ENCODE results near the gene NCR3LG1. TPM values are rescaled to one million over a fixed set of nuclear protein-coding genes. Genes with fewer than 3 reads are reported as not detected.

The NCR3LG1 gene
- total RNA-seq, 1 experiment from 2014 or later: 14.2 TPM

- no peak for DNase-seq (ENCODE audit: unreplicated experiment)
- no TSS peak for BruUV-seq (replicated peaks)
- ChIA-PET POLR2A (no interaction called here), CTCF (interaction anchor here (0.7 kb wide), 1 partner anchor 380 kb away, joined by 3 read pairs; no protein-coding TSS in a partner anchor)
- peaks cover 5% of the 10 kb centered on the region for H3K4me1 Mint-ChIP-seq (ENCODE audit: insufficient read depth, unreplicated experiment)
- peak overlapping the region; percentile 75 for H3K4me3 Mint-ChIP-seq (ENCODE audit: unreplicated experiment)
- no peak overlapping the region for H3K27ac Mint-ChIP-seq (ENCODE audit: low read depth, unreplicated experiment)
- intact Hi-C loops (cut with micrococcal nuclease): loop anchor here (5.0 kb wide), 2 partner anchors 74 to 274 kb away; partner anchors contain the start of genes NUCB2 and RPS13
- no peaks in the 10 kb centered on the region for H3K9me3 Mint-ChIP-seq (ENCODE audit: unreplicated experiment)
- H3K36me3 Mint-ChIP-seq (ENCODE audit: insufficient read depth, unreplicated experiment): peaks cover 4% of the 10 kb centered on the region
- no peak for TF ChIP-seq CTCF (IDR thresholded peaks at IDR 0.05; ENCODE audit: unreplicated experiment)
- H3K27me3 Mint-ChIP-seq (ENCODE audit: insufficient read depth, unreplicated experiment): no peaks in the 10 kb centered on the region
Observed at GRCh38 chr11:17351172-17351509, 459 bp upstream of the NCR3LG1 start.

- peak; percentile 76 for DNase-seq (ENCODE audit: unreplicated experiment)
- no peaks in the 10 kb centered on the region for H3K27me3 Mint-ChIP-seq (ENCODE audit: insufficient read depth, unreplicated experiment)
- H3K9me3 Mint-ChIP-seq (ENCODE audit: unreplicated experiment): no peaks in the 10 kb centered on the region
- TF ChIP-seq CTCF (IDR thresholded peaks at IDR 0.05; ENCODE audit: unreplicated experiment): no peak
- peaks cover 10% of the 10 kb centered on the region for H3K36me3 Mint-ChIP-seq (ENCODE audit: insufficient read depth, unreplicated experiment)
- intact Hi-C loops (cut with micrococcal nuclease): loop anchor here (1.0 to 5.0 kb wide), 3 partner anchors 76 to 276 kb away; partner anchors contain the start of genes NUCB2 and RPS13
- peak overlapping the region; percentile 21 for H3K27ac Mint-ChIP-seq (ENCODE audit: low read depth, unreplicated experiment)
- ChIA-PET POLR2A (interaction anchor here (0.5 to 4.1 kb wide), 17 partner anchors 12 to 615 kb away, joined by 3 to 32 read pairs (median 5); partner anchors contain the start of genes C11orf58, NUCB2, PIK3C2A and RPS13), CTCF (interaction anchor here (0.5 to 4.6 kb wide), 19 partner anchors 8 to 567 kb away, joined by 3 to 34 read pairs (median 5); no protein-coding TSS in a partner anchor)
- H3K4me1 Mint-ChIP-seq (ENCODE audit: insufficient read depth, unreplicated experiment): peaks cover 5% of the 10 kb centered on the region
- peak overlapping the region; percentile 75 for H3K4me3 Mint-ChIP-seq (ENCODE audit: unreplicated experiment)
- TSS peak; percentile 61 for BruUV-seq (replicated peaks)
Observed at GRCh38 chr11:17352950-17353820, 1.6 kb downstream of the NCR3LG1 start.

GRCh38 chr11:17353821-17354600 is 2.4 kb downstream of the NCR3LG1 start:
- POLR2A ChIA-PET: interaction anchor here (0.7 to 4.1 kb wide), 19 partner anchors 12 to 616 kb away, joined by 3 to 32 read pairs (median 5); partner anchors contain the start of genes C11orf58, KCNJ11, NUCB2 and PIK3C2A
- peaks cover 16% of the 10 kb centered on the region for H3K36me3 Mint-ChIP-seq (ENCODE audit: insufficient read depth, unreplicated experiment)

More at GRCh38 chr11:17353821-17354600, 2.4 kb downstream of the NCR3LG1 start:
- H3K4me1 Mint-ChIP-seq (ENCODE audit: insufficient read depth, unreplicated experiment): peaks cover 5% of the 10 kb centered on the region
- peak overlapping the region; percentile 75 for H3K4me3 Mint-ChIP-seq (ENCODE audit: unreplicated experiment)
- DNase-seq (ENCODE audit: unreplicated experiment): peak; percentile 26
- H3K27ac Mint-ChIP-seq (ENCODE audit: low read depth, unreplicated experiment): peak overlapping the region; percentile 21
- BruUV-seq (replicated peaks): no TSS peak
- no peaks in the 10 kb centered on the region for H3K27me3 Mint-ChIP-seq (ENCODE audit: insufficient read depth, unreplicated experiment)
- H3K9me3 Mint-ChIP-seq (ENCODE audit: unreplicated experiment): no peaks in the 10 kb centered on the region
- no peak for TF ChIP-seq CTCF (IDR thresholded peaks at IDR 0.05; ENCODE audit: unreplicated experiment)
- intact Hi-C loops (cut with micrococcal nuclease): loop anchor here (1.0 to 5.0 kb wide), 3 partner anchors 77 to 277 kb away; partner anchors contain the start of genes NUCB2 and RPS13
- CTCF ChIA-PET: interaction anchor here (0.6 to 4.6 kb wide), 28 partner anchors 9 to 1634 kb away, joined by 3 to 34 read pairs (median 4); no protein-coding TSS in a partner anchor
